Measurements from ENCODE around the gene FAM222B.
"Not testable (repeated sequence)": the region's sequence is repeated elsewhere in the genome, so short reads cannot be mapped to it uniquely, and the experiment has no call there.

Gene FAM222B

DNA sequence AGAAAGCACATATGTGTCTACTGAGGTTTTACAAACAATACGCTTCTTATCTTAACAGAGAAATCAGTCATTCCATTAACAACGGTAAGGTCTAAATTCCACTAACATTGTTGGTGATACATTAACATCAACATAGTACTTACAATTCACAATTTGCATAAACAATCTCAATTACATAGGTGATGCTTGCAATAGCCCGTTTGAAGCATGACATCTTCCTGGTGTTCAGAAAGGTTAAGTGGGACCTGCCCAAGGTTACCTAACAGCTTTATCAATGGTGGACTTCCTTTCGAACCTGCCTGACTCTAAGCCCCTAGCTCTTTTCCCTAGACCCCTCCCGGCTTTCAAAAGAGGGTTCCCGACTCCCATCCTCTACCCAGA is 699 bp downstream of the FAM222B start:
- no peak for FAIRE-seq
- DNase-seq (ENCODE audit: insufficient read length, low spot score): no peak

DNA sequence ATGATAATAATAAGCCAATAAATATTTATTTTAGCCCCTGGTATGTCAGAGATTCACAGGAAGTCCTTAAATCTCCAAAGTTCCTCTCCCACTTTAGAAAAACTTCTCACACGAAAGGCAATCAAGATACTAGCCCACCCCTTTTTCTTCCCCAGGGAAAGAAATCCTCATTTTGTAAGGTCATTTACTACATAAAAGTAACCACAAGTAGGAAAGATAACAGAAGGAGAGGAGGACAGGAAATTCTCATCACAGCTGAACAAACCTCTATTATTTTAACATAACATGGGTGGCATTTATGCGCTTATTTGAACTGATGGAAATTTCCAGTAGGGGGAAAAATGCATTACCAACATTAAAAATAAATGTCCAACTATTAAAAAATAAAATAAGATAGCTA is 3.4 kb downstream of the FAM222B start:
- FAIRE-seq (no peak), DNase-seq (ENCODE audit: insufficient read length, low spot score) (no peak)
- TF ChIP-seq POLR2A (IDR thresholded peaks at IDR 0.05; ENCODE audit: low read depth, low read length): no peak

More for the DNA sequence above, 699 bp downstream of the FAM222B start:
- TF ChIP-seq POLR2A (IDR thresholded peaks at IDR 0.05; ENCODE audit: low read depth, low read length): no peak

DNA sequence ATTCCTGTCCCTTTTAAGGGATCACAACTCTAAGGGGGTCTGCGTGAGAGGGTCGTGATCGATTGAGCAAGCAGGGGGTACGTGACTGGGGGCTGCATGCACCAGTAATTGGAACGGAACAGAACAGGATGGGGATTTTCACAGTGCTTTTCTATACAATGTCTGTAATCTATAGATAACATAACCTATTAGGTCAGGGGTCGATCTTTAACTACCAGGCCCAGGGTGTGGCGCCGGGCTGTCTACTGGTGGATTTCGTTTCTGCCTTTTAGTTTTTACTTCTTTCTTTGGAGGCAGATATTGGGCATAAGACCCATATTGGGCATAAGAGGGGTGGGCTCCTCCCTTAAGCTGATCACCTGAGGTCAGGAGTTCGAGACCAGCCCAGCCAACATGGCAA is 6.0 kb downstream of the FAM222B start:
- not testable (repeated sequence) for FAIRE-seq; DNase-seq (ENCODE audit: insufficient read length, low spot score)

DNA sequence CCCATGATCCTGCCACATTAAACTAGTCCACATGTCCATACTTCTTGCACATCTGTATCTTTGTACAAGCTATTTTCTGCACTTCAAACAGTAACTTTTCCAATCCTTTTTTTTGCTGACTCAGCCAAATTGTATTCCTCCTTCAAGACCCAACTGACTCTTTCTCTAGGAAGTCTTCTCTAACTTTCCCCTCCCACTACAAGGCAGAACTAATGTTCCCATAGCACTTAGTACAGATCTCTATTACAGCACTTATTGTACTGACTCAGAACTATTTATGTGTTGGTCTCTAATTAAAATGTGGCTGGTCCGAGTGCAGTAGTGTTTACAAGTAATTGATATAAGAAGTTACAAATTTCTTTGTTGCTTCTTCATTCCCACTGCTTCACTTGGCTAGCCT is 8.2 kb downstream of the FAM222B start:
- TF ChIP-seq POLR2A (IDR thresholded peaks at IDR 0.05; ENCODE audit: low read depth, low read length): no peak

DNA sequence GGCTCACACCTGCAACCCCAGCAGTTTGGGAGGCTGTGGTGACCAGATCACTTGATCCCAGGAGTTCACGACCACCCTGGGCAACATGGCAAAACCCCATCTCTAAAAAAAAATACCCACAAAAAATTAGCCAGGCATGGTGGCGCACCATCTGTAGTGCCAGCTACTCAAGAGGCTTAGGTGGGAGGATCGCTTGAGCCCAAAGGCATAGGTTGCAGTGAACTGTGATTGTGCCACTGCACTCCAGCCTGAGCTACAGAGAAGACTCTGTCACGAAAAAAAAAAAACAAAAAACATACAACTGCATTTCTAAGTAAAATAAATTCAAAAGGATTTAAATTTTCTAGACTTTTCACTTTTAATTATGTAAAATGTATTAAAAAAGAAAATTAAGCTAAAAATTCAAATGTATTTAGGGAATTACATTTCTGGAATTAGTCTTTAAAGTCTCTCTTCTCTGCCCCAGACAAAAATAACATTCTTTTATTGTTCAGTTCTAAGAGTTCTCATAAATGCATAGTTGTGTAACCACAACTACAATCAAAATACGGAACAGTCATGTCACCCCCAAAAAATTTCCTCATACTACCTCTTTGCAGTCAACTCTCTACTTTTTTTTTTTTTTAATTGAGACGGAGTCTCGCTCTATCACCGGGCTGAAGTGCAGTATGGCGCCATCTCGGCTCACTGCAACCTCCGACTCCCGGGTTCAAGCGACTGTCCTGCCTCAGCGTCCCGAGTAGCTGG is 14.1 kb downstream of the FAM222B start:
- no peak for TF ChIP-seq POLR2A (IDR thresholded peaks at IDR 0.05; ENCODE audit: low read depth, low read length)
- DNase-seq (ENCODE audit: insufficient read length, low spot score) (no peak), FAIRE-seq (no peak)

More for the DNA sequence above, 8.2 kb downstream of the FAM222B start:
- no peak for FAIRE-seq
- DNase-seq (ENCODE audit: insufficient read length, low spot score): no peak

DNA sequence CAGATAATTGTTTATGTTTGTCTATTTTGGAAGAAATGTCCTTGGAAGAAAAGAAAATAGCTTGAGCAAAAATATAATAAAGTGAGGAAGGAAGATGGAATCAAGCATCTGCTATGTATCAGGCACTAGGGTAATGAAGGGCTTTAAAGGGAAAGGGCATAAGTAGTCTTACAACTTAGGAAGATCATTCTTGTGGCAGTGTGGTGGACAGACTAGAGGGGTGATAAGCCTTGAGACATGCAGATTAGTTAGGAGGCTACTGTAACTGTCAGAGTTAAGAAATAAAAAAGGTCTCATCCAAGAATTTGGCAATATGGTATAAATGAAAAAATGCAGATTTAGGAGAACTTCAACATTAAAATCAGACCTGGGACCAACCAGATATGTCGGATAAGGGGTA is 14.9 kb downstream of the FAM222B start:
- FAIRE-seq: no peak

DNA sequence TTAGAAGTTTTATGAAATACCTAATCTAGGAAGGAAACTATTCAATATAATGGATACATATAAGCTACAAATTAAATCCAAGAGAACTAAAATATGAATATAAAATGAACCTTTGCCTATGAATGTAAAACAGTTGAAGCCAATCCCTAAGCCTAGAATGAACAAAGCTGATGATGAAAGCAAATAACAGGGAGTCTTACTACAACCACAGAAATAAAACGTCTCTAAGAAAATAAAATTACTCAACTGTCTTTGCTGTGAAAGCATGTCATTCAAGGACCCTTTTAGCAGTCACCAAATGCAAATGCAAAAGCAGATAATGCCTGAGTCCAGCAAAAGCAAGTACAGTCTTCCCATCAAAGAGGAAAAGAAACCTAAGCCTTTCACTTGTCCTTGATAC is 23.0 kb downstream of the FAM222B start:
- no peak for TF ChIP-seq POLR2A (IDR thresholded peaks at IDR 0.05; ENCODE audit: low read depth, low read length)
- no peak for FAIRE-seq
- DNase-seq (ENCODE audit: insufficient read length, low spot score): no peak

More for the DNA sequence above, 14.9 kb downstream of the FAM222B start:
- no peak for DNase-seq (ENCODE audit: insufficient read length, low spot score)
- no peak for TF ChIP-seq POLR2A (IDR thresholded peaks at IDR 0.05; ENCODE audit: low read depth, low read length)

DNA sequence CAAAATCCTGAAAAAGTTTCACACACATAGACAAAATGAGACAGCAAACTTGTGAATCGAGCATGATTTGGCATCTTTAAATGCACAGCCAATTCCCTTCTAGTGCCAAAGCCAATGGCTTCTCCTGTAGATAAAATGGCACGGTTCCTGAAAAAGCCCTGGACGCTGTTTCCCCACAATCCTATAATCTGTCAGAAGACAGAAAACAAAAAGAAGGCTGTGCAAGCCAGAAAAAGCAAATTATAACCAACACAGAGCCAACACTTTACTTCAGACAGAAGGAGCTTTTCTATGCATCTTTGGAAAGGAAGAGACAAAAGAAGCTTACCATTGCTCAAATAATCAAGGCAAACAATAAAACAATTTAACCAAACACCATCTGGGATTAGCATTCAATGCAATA is 23.8 kb downstream of the FAM222B start:
- no peak for TF ChIP-seq POLR2A (IDR thresholded peaks at IDR 0.05; ENCODE audit: low read depth, low read length)
- FAIRE-seq (no peak), DNase-seq (ENCODE audit: insufficient read length, low spot score) (no peak)

DNA sequence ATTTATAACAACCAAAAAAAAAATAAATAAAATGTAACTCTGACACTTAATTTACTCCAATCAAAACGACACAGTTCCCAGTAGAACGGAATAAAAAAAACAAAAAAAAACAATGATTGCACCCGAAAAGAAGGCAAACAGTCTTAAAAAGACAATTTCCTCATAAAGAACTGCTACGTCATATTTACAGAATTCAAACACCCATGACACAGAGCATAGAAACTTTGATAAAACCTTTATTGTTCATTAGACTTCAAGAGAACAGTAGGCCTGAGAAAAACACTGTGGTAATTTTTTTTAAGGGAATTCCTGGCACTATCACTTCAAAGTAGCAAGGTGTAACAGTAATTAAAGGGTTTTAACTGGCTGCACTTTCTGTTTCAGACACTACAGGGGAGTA is 26.1 kb downstream of the FAM222B start:
- no peak for FAIRE-seq
- no peak for TF ChIP-seq POLR2A (IDR thresholded peaks at IDR 0.05; ENCODE audit: low read depth, low read length)
- no peak for DNase-seq (ENCODE audit: insufficient read length, low spot score)

DNA sequence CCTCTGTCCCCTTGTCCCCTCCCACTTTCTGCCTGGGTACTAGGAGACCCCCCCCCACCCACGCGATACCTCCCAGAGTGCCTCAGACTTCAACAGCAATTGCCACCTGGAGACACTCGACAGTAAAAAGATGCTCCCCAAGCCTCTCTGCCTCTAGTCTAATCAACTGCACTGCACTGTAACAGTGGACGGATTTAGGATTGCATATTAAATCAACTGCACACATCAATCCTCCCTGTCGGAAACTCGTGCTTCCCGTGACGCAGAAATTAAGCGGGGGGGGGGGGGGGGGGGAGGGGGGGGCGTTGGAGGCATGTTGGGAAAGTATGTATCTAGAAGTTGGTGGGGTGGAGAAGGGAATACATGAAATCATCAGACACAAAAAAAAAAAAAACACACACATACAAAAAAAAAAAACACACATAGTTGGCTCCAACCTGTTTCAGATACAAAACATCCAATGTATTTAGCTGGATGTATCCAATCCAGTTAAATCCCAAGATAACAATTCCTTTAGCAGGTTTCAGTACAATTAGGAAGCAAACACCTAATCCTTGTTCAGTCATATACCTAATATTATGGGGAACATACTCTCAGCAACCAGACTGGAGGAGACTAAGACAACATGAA is 29.7 kb downstream of the FAM222B start:
- FAIRE-seq (no peak), DNase-seq (ENCODE audit: insufficient read length, low spot score) (peak; percentile 40)
- TF ChIP-seq POLR2A (IDR thresholded peaks at IDR 0.05; ENCODE audit: low read depth, low read length): peak; percentile 24; the same call in 1 of the 2 replicates

DNA sequence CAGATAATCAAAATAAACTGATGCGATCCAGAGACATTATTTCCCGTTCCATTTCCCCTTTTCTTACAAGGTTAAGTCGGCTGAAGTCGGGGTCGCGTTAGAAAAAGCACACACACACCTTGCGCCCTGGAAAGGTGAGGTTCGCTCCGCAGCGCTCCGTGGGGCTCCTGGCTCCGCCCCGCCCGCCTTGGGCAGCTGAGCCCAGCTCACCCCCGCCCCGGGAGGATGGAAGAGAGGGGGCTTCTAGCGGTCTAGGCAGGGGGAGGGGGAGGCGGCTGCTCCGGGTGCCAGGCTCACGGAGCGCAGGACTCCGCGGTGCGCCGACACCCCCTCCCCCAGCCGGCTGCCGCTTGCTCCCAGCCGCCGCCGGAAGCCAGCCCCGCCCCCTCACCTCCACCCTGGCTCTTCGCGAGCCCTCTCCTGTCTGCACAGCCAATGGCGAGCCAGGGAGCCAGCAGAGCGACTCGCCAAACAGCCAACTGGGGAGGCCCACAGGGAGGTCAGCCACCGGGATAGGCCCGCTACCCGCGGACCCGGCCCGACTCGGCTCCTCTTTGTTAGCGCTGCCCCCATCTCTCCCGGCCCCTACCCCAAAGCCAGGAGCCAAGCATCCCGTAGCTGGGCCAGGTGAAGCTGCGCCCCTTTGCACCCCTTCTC is 30.4 kb downstream of the FAM222B start:
- no peak for FAIRE-seq
- TF ChIP-seq POLR2A (IDR thresholded peaks at IDR 0.05; ENCODE audit: low read depth, low read length): peak; percentile 26; the same call in 1 of the 2 replicates
- peak; percentile 99 for DNase-seq (ENCODE audit: insufficient read length, low spot score)

DNA sequence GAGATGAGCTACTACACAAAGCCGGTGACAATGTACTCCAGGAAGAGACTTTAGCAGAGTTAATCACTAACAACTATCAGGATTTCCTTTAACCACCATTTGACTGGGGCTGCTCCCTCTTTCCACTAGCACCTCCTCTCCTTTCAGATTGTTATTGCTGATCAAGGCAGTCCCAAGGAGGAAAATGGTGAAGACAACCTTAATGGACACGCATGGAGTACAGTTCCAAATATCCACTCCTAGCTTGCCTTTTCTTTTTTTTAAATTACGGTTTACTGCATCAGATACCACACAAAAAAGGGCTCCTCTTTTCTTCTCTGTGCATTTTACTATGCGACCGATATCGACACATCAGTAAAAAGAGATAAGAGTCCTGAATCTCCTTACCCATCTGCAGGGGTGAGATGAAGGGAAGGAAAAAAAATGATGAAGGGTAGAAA is 30.9 kb downstream of the FAM222B start:
- peak; percentile 21 for DNase-seq (ENCODE audit: insufficient read length, low spot score)
- FAIRE-seq: no peak

DNA sequence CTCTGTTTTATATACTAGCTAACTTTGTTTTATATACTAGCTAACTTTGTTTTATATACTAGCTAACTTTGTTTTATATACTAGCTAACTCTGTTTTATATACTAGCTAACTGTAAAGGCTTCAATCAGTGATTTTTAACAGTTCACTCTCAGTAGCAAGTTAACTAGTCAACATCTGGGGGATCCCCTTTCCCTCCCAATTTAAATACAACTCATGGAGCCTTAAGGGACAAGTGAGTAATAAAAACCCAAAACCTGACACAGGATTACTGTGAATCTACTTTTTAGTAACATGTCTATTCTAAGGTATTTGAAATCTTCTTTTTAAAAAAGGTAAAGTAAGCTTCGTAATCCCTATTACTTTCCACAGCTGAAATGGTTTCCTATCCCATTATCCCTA is 32.2 kb downstream of the FAM222B start:
- FAIRE-seq (no peak), DNase-seq (ENCODE audit: insufficient read length, low spot score) (no peak)
- TF ChIP-seq POLR2A (IDR thresholded peaks at IDR 0.05; ENCODE audit: low read depth, low read length): no peak

More for the DNA sequence above, 30.9 kb downstream of the FAM222B start:
- no peak for TF ChIP-seq POLR2A (IDR thresholded peaks at IDR 0.05; ENCODE audit: low read depth, low read length)

DNA sequence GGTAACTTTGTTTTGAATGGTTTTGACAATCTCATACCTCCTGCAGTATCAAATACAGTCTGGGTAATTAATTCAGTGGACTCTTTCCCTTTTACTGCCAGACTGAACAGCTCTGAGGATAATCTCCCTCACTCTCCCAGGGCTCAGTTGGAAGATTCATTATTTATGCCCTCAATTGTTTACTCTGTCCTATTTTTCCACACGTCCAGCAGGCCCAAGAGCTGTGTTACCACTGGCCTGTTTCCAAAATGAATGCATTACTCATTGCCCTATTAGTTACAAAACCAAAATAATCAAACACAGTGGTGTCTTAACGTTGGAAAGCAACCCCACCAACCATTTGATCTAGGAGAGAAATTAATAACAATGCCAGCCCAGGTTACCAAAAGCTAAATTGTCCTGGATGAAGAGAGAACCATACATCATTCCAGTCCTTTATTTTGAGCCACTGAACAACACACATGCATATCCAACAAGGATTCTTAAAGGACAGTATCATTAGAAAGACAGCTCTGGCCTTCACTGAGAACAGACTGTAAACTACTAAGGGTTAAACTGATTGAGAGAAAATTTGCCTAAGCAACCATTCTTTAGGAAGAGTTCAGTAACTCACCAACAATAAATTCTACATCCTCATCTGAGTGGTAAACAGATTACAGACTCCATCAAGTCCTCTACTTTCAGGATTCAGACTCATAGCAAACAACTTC is 34.5 kb downstream of the FAM222B start:
- TF ChIP-seq POLR2A (IDR thresholded peaks at IDR 0.05; ENCODE audit: low read depth, low read length): no peak
- FAIRE-seq (peak; percentile 64), DNase-seq (ENCODE audit: insufficient read length, low spot score) (peak; percentile 23)

Measured in H54 (cell line).